Right lobe of liver (tissue), 4 donors: ENCODE results near the gene IL17REL.

Experiments
- CTCF ChIP-seq, 4 donors: fragments of 200-600 bp in 3 of 4; fragments of 450-650 bp in 1 of 4; IDR thresholded peaks; one replicate each; pipeline versions ENCODE4 v1.5.1 to v1.8.0; 2016 to 2022; ENCODE audit warnings: antibody characterized with exemption in 4 of 4, mild to moderate bottlenecking in 2 of 4
- POLR2A ChIP-seq: fragments of 450-650 bp; IDR thresholded peaks from one replicate; pipeline ENCODE4 v1.6.1; 2017; ENCODE audit warnings: antibody characterized with exemption, mild to moderate bottlenecking
- donor health status: DM: no; HTN: no; CAD: no.
- donor health status: DM: no; HTN: no; CAD: no.
- donor health status: DM: no; HTN: yes; CAD: no.

GRCh38 chr22:49995041-49995360 lies 17.6 kb downstream of the IL17REL start:
- TF ChIP-seq CTCF (IDR thresholded peaks at IDR 0.05) (no peak), POLR2A (no peak)
